K562 (cell line): ENCODE results near the gene PPP1R14D. TPM values are rescaled to one million over a fixed set of nuclear protein-coding genes. Genes with fewer than 3 reads are reported as not detected.
A peak's percentile ranks its signal among the peaks of the same experiment; 100 is the strongest.

ENCODE experiments used
- DDX20 ChIP-seq: fragments of 450-650 bp; IDR thresholded peaks from 2 replicates; pipeline ENCODE4 v1.6.1; 2016; ENCODE audit warnings: missing genetic modification characterization, low read depth, mild to moderate bottlenecking, missing compliant biosample characterization, moderate library complexity
- IRF1 ChIP-seq: sonication (generic); formaldehyde crosslinking; IDR thresholded peaks from 2 replicates; pipeline ENCODE4 v1.8.0; 2022; ENCODE audit warnings: missing genetic modification reagents, mild to moderate bottlenecking, borderline replicate concordance
- MITF ChIP-seq: IDR thresholded peaks from 2 replicates; pipeline ENCODE4 v1.6.1; 2014; ENCODE audit warnings: antibody characterized with exemption
- MLX ChIP-seq, 2 experiments: fragments of 450-650 bp in 1 of 2; sonication (generic) in 1 of 2; formaldehyde crosslinking; conservative IDR thresholded peaks; 2 replicates each; pipeline versions ENCODE4 v1.4.0 to v1.8.1; 2020 to 2022; ENCODE audit warnings: mild to moderate bottlenecking in 1 of 2, missing genetic modification reagents in 1 of 2
- NFIC ChIP-seq: fragments of 450-650 bp; IDR thresholded peaks from 2 replicates; pipeline ENCODE4 v1.6.1; 2017; ENCODE audit warnings: mild to moderate bottlenecking, inconsistent platforms
- RNF219 ChIP-seq: fragments of 250-450 bp; sonication (Bioruptor Pico); IDR thresholded peaks from 2 replicates; pipeline ENCODE4 v1.5.0; 2022; ENCODE audit warnings: mild to moderate bottlenecking
- TFAP4 ChIP-seq: sonication (generic); formaldehyde crosslinking; IDR thresholded peaks from 2 replicates; pipeline ENCODE4 v1.8.0; 2022; ENCODE audit warnings: missing genetic modification reagents, mild to moderate bottlenecking, moderate library complexity, borderline replicate concordance
- TFE3 ChIP-seq: fragments of 450-650 bp; formaldehyde crosslinking; IDR thresholded peaks from 2 replicates; pipeline ENCODE4 v1.4.0; 2020; ENCODE audit warnings: mild to moderate bottlenecking, mixed read lengths
- ZEB2 ChIP-seq: fragments of 450-650 bp; IDR thresholded peaks from 2 replicates; pipeline ENCODE4 v1.6.1; 2016
- polyA plus RNA-seq, 8 experiments: library from polyadenylated mRNA; depleted of rRNA in 4 of 8; stranded (reverse) in 5 of 8; unstranded in 3 of 8; fragments of >200 nt; fragmentation: Nextera tagmentation in 2 of 8; fragmentation: Illumina TruSeq in 1 of 8; extraction: Ambion mirVana in 2 of 8; extraction: Trizol in 1 of 8; gene quantifications; 2 replicates each; pipeline versions ENCODE4 v1.2.1 to v1.2.3, GENCODE V29; 2011 to 2014; ENCODE audit warnings: inconsistent platforms in 1 of 8, missing spikeins in 1 of 8
- total RNA-seq, 7 experiments: library from RNA; depleted of rRNA in 6 of 7; stranded (reverse); fragments of >200 nt in 6 of 7; fragmentation: Illumina TruSeq in 2 of 7; extraction: Trizol in 2 of 7; gene quantifications; 2 replicates each; pipeline versions ENCODE4 v1.2.1 to v1.2.3, GENCODE V29; 2011 to 2021; ENCODE audit warnings: low replicate concordance in 1 of 7

PPP1R14D gene
- total and polyA plus RNA-seq, 9 of the 15 experiments (the other 6 are each of a cell fraction or from before 2014, with no cell fraction given) = 0.11 to 0.18 TPM; not detected in 7

- TF ChIP-seq MITF = no peak
- TF ChIP-seq IRF1 (CRISPR knock-in tag) = no peak
- TF ChIP-seq NFIC = no peak
- no peak for TF ChIP-seq TFE3
- no peak for TF ChIP-seq DDX20 (tag)
- no peak for TF ChIP-seq ZEB2
- peak; percentile 87 for TF ChIP-seq TFAP4
- no peak for TF ChIP-seq RNF219 (CRISPR knock-in tag)
- no peak for TF ChIP-seq MLX (CRISPR knock-in tag; conservative IDR thresholded peaks at IDR 0.05)
Observed at GRCh38 chr15:40807028-40807887, 21.2 kb downstream of the PPP1R14D start, which contains the start of the genes DNAJC17 and ZFYVE19 (continued).
